HuH-7.5 (cell line): ENCODE data around the gene LSM5.

Source experiments
- DNase-seq: peaks from one replicate; pipeline ENCODE4 v3.0.0; 2011; ENCODE audit warnings: low spot score

LSM5 gene

GRCh38 chr7:32459788-32460187, 30.4 kb downstream of the LSM5 start:
- DNase-seq, result no peak

DNA sequence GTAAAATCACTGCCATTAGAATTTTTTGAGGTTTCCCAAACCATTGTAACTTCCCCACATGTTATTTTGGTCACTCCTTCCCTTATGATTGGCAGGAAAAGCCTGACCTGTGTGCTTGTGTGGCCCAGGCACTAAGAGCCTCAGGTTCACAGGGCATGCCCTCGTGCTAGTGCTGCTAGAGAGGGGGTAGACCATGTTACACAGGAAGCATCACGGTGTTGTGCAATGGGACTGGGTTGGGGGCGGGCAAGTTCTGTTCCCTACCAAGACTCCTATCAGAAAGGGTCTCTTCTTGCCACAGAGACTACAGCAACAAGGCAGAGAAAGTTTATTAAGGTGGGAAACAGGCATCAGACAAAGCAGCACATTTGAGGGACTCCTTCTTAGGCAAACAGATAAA, 32.2 kb downstream of the LSM5 start:
- no peak for DNase-seq

DNA sequence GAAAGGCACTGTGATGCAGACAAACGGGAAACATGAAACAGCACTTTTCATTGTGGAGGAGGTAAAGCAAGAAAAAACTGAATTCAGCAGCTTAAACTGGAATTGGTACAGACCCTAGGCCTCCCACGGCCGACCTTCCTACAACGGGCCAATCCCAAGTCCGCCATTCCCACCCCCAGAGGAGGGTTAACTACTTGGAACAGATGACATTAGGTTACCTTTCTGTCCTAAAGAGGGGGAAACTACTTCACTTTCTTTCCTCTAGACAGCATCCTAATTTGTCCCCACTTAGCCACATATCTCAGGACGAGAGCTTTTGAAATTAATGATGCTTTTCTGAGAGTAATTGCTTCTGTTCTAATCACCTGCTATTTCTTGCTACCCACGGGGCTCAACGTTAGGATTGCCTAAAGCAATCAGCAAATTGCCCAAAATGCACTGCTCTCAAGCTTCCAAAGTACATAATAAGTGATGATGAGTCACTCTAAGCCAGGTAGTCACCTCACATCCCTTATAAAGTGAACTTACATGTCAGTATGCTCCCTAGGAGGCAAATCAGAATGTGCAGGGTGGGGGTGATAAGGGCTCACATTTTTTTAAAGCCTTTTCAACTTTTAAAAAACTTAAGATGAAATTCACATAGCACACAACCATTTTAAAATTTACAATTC, 36.7 kb downstream of the LSM5 start:
- DNase-seq, result no peak

GRCh38 chr7:32447218-32447617, 43.0 kb downstream of the LSM5 start:
- no peak for DNase-seq

DNA sequence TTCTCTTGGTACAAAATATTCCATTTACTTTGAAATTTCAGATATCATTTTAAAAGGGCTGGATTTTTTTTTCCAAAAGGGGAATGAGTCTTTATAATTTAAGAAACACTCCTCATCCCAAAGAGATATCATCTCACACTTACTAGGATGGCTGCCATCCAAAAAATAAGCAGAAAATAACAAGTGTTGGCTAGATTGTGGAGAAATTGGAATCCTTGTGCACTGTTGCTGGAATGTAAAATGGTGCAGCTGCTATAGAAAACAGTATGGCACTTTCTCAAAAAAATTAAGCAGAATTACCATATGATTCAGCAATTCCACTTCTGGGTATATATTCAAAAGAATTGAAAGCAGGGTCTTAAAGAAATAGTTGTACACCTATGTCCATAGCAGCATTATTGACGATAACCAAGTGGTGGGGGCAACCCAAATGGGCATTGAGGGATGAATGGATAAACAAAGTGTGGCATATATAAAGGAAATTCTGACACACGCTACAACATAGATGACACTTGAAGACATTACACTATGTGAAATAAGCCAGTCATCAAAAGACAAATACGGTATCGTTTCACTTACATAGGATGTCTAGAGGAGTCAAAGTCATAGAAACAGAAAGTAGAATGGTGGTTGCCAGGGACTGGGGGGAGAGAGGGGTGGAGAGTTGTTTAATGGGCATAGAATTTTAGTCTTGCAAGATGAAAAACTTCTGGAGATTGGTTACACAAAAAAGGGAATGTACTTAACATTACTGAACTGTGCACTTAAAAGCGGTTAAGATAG, 53.8 kb downstream of the LSM5 start:
- DNase-seq, result no peak
